ENCODE results near the gene LRRC4C.

DNA sequence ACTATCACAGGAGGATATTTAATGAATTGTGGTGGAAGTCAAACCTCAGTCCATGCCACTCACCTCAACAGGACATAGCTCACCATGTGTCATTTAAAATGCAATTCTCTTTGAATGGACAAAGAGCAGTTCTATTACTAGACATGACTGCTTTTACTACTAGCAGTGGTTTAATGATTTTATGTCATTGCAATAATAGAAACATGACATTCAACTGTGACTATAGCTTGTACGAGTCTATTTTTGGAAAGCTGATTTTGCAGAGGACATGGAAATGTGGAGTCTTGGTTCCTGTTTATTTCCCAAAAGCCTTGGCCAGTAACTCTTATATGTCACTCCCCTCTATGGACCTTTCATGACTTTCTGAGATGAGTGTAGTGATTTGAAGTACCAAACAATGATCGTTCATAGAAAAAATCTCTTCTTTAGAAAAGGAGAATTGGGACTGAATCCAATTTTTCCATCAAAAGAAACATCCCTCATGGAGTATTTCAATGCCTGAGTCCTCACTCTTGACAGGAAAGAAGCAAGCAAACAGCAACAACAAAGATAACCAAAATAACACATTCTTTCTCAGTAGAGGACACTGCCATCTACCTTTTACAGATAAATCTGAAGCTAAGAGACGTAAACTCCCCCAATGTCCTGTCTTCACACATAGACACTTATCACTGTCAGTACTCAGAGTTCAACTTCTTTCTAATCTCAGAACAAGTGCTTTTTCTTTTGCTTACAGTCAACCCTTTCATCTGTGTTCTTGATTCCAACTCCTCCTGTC lies 233.4 kb downstream of the LRRC4C start:
- TF ChIP-seq CTCF (IDR thresholded peaks at IDR 0.05) (no peak), POLR2AphosphoS5 (IDR thresholded peaks at IDR 0.05) (no peak), POLR2A (IDR thresholded peaks at IDR 0.05) (no peak)

Data from gastroesophageal sphincter (tissue), 3 donors.